OCI-LY7 (cell line): Measurements from ENCODE around the gene NOS2. TPM values are rescaled to one million over a fixed set of nuclear protein-coding genes. Genes with fewer than 3 reads are reported as not detected.
"Not testable (repeated sequence)": the region's sequence is repeated elsewhere in the genome, so short reads cannot be mapped to it uniquely, and the experiment has no call there.

Experiments used
- BruUV-seq: library from RNA; stranded (reverse); fragments of 400-500 nt; replicated peaks from 2 replicates; lab custom pipeline; 2021; lab: Mats Ljungman, UMichigan
- CTCF ChIA-PET: fragments of 300-600 bp; sonication (Branson Sonifier 250); formaldehyde crosslinking; loops from one replicate; lab custom pipeline; 2022; ENCODE audit warnings: antibody characterized with exemption; ENCODE audit not compliant: unreplicated experiment; lab: Charles Lee
- POLR2A ChIA-PET: fragments of 300-600 bp; sonication (Branson Sonifier 250); formaldehyde crosslinking; loops from one replicate; lab custom pipeline; 2022; ENCODE audit warnings: antibody characterized with exemption; lab: Charles Lee
- DNase-seq: peaks from one replicate; pipeline ENCODE4 v3.0.0-alpha.2; 2015; ENCODE audit warnings: low spot score
- H2AFZ ChIP-seq: fragments of 200-600 bp; sonication (generic), shearing (Covaris generic); 2 replicates; pipeline ENCODE4 v1.6.1; 2014; ENCODE audit warnings: mild to moderate bottlenecking, antibody characterized with exemption, low read length, moderate library complexity
- H3K27ac ChIP-seq: fragments of 200-600 bp; sonication (generic); 2 replicates; pipeline ENCODE4 v1.5.1; 2014; ENCODE audit warnings: mixed run types, low read depth, mild to moderate bottlenecking, moderate library complexity, low read length, inconsistent platforms; ENCODE audit not compliant: poor library complexity, severe bottlenecking
- H3K36me3 ChIP-seq: fragments of 200-600 bp; sonication (generic); 2 replicates; pipeline ENCODE4 v1.6.1; 2014; ENCODE audit warnings: mild to moderate bottlenecking, antibody characterized with exemption, low read length, moderate library complexity, mixed read lengths; ENCODE audit not compliant: insufficient read depth
- H3K4me1 ChIP-seq: fragments of 200-600 bp; sonication (generic); 2 replicates; pipeline ENCODE4 v1.5.1; 2014; ENCODE audit warnings: mild to moderate bottlenecking, low read length; ENCODE audit not compliant: insufficient read depth, poor library complexity, severe bottlenecking
- H3K4me2 ChIP-seq: fragments of 200-600 bp; sonication (generic); 2 replicates; pipeline ENCODE4 v1.6.1; 2014; ENCODE audit warnings: mild to moderate bottlenecking, low read length
- H3K4me3 ChIP-seq: fragments of 200-600 bp; sonication (generic); 2 replicates; pipeline ENCODE4 v1.5.1; 2014; ENCODE audit warnings: mild to moderate bottlenecking, low read depth, low read length; ENCODE audit not compliant: poor library complexity, severe bottlenecking
- H3K79me2 ChIP-seq: fragments of 200-600 bp; sonication (generic); 2 replicates; pipeline ENCODE4 v1.6.1; 2016; ENCODE audit warnings: low read depth, mild to moderate bottlenecking, low read length, moderate library complexity, mixed read lengths; ENCODE audit not compliant: insufficient read depth
- H3K9me2 ChIP-seq: fragments of 200-600 bp; sonication (generic); 2 replicates; pipeline ENCODE4 v1.6.1; 2016; ENCODE audit warnings: mild to moderate bottlenecking, low read length, mixed read lengths; ENCODE audit not compliant: insufficient read depth
- H3K9me3 ChIP-seq: fragments of 200-600 bp; sonication (generic); 2 replicates; pipeline ENCODE4 v1.6.1; 2014; ENCODE audit warnings: mild to moderate bottlenecking, mixed run types, low read length, mixed read lengths
- H4K20me1 ChIP-seq: fragments of 200-600 bp; sonication (generic); 2 replicates; pipeline ENCODE4 v1.6.1; 2014; ENCODE audit warnings: mild to moderate bottlenecking, antibody characterized with exemption, low read length, moderate library complexity, mixed read lengths; ENCODE audit not compliant: insufficient read depth
- CTCF ChIP-seq: fragments of 200-600 bp; sonication (generic); conservative IDR thresholded peaks from 2 replicates; pipeline ENCODE4 v1.5.1; 2014; ENCODE audit warnings: mild to moderate bottlenecking, antibody characterized with exemption, low read length, moderate library complexity, mixed read lengths
- EZH2phosphoT487 ChIP-seq: fragments of 200-600 bp; sonication (generic); IDR thresholded peaks from 2 replicates; pipeline ENCODE4 v1.6.1; 2018; ENCODE audit warnings: low read depth, borderline replicate concordance, mild to moderate bottlenecking, mixed run types, antibody characterized with exemption, low read length, moderate library complexity, mixed read lengths
- intact Hi-C: fragments of 100-400 bp; cut with micrococcal nuclease; formaldehyde crosslinking; loops from one replicate; pipeline ENCODE4 v1.10.0; 2022; ENCODE audit not compliant: unreplicated experiment
- total RNA-seq, 2 experiments: library from RNA; depleted of rRNA in 1 of 2; stranded (reverse); fragments of >200 nt in 1 of 2; shearing (Covaris generic) in 1 of 2; gene quantifications; 2 replicates each; pipeline ENCODE4 v1.2.3, GENCODE V29; 2014 to 2022

The NOS2 gene
- total RNA-seq, 2 experiments from 2014 or later = not detected

DNA sequence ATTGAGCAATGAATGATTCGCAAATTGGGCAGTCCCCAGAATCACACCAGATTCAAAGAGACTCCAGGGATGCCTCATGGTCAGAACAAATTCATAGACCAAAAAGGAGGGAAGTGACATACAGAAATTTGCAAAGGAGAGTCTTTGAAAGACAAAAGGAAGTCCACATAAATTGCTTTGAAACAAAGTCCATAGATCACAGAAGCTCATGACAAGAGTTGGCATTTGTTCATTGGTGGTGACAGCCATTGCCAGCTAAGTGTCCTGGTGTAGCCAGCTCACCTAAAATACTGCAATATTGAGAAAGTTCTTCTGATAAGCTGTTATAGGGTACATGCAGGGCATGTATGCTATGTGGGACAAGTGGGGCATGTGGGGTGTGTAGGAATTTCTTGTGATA, 37.4 kb upstream of the NOS2 start:
- CTCF ChIA-PET, POLR2A ChIA-PET, H2AFZ ChIP-seq, H3K27ac ChIP-seq, H3K9me3 ChIP-seq, H3K4me2 ChIP-seq, H3K4me3 ChIP-seq, H3K79me2 ChIP-seq, H4K20me1 ChIP-seq, intact Hi-C loops, H3K4me1 ChIP-seq, DNase-seq, H3K36me3 ChIP-seq, H3K9me2 ChIP-seq, BruUV-seq: not testable (repeated sequence)

- DNase-seq = no peak
- Histone ChIP-seq H3K79me2 (no peaks in the 10 kb centered on the region), H3K4me1 (no peaks in the 10 kb centered on the region), H3K36me3 (no peaks in the 10 kb centered on the region), H3K4me2 (no peak overlapping the region), H3K4me3 (no peak overlapping the region), H2AFZ (no peak overlapping the region), H3K9me3 (no peaks in the 10 kb centered on the region), H3K9me2 (no peaks in the 10 kb centered on the region), H4K20me1 (no peaks in the 10 kb centered on the region), H3K27ac (no peak overlapping the region)
- TF ChIP-seq CTCF = no peak
- no peak for TF ChIP-seq EZH2phosphoT487
- CTCF ChIA-PET = no interaction called here
- BruUV-seq = no TSS peak
- POLR2A ChIA-PET = interaction anchor here (0.6 kb wide), 1 partner anchor 131 kb away, joined by 5 read pairs; no protein-coding TSS in a partner anchor
- intact Hi-C loops = no loop called here
Measured at GRCh38 chr17:27836651-27837050, 36.3 kb upstream of the NOS2 start.

GRCh38 chr17:27834571-27834970, 34.2 kb upstream of the NOS2 start:
- H3K4me2 ChIP-seq = no peak overlapping the region
- no peaks in the 10 kb centered on the region for H3K4me1 ChIP-seq
- CTCF ChIA-PET = no interaction called here
- H3K9me2 ChIP-seq = no peaks in the 10 kb centered on the region
- POLR2A ChIA-PET = no interaction called here
- intact Hi-C loops = no loop called here
- no peaks in the 10 kb centered on the region for H3K9me3 ChIP-seq
- no peaks in the 10 kb centered on the region for H3K36me3 ChIP-seq
- TF ChIP-seq CTCF = no peak
- no peak for TF ChIP-seq EZH2phosphoT487
- BruUV-seq = no TSS peak
- H3K27ac ChIP-seq = no peak overlapping the region
- no peak overlapping the region for H2AFZ ChIP-seq
- no peaks in the 10 kb centered on the region for H4K20me1 ChIP-seq
- H3K4me3 ChIP-seq = no peak overlapping the region
- no peak for DNase-seq
- no peaks in the 10 kb centered on the region for H3K79me2 ChIP-seq
